ENCODE data around the gene CHURC1.

Gene CHURC1

DNA sequence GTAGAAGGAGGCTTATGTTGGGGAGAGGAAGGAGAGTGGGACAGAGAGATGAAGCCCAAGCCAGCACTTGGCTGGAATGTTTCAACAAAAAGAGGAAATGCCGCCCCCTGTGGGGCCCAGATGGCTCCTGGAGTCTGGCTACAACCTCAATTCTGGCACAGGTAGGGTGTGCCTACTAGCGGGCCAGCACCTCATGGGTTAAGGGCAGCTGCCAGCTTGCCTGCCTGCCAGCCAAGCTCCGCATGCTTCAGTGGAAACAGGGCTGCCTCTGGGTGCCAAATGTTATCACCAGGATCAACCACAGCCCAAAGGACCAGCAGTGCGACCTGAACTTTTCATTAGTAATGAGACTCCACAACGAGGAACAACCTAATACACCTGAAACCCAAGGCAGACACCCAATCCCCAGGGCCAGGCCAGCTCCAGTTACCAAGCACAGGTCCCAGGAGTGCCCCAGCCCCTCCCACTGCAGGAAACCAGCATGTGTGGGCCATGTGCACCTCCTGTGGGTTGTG, 46.6 kb downstream of the CHURC1 start:
- no peak for DNase-seq

DNA sequence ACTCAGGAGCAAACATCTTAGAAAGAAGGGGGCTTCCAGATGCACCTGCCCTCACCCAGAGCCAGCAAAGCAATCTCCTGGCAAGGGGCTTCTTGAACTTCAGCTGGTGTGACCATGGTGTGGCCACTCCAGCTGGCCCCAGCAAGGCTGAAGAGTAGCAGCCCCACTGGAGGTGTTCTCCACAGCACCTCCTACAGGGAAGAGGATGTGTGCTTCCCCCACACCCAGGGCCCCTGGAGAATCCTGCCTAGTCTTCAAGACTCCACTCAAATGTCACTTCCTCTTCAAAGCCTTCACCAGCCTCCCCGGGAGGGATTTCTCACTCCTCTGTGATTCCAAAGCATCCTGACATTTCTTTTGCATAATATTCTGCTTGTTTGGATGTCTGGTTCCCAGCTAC, 49.4 kb downstream of the CHURC1 start:
- no peak for DNase-seq

DNA sequence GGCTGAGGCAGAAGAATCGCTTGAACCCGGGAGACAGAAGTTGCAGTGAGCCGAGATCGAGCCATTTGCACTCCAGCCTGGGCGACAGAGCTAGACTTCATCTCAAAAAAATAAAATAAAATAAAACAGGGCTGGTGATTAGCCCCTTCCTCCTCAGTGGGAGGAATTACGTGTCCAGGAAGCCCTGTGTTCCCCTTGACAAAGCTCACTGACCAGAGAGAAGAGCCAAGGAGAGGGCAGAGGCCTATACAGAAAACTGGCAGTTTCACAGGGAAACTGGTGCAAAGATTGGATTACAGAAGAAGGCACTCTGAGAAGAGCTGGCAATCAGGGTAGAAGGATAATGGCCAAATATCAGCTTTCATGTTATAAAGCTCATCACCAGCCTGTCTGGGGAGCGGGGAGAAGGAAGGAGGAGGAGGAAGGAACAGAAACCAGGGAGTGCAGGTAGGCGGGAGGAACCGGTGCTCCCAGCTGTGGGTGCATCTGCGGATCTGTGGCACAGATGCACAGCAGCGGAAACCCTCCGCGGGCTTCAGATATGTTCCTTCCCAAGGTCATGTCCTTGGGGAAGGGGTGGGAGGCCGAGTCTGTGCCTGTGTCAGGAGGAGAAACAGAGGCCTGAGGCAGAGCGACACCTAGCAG, 51.2 kb downstream of the CHURC1 start:
- DNase-seq, result no peak

DNA sequence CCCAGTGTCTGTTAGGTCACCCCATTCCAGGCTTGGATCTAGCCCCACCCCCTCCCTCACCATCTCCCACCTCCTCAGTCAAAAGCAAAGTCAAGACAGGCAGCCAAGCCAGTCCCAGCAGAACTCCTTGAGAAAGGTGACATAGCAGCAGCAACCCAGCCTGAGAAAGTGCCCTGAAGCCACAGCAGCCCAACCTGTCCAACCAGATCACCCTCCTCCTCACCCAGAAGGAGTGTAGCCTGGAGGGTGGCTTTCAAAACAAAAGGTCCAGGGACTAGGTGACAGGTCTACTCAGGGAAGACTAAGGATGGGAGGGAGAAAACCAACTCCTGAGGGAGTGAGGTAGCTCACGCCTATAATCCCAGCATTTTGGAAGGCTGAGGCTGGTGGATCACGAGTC, 52.7 kb downstream of the CHURC1 start:
- DNase-seq, result no peak

DNA sequence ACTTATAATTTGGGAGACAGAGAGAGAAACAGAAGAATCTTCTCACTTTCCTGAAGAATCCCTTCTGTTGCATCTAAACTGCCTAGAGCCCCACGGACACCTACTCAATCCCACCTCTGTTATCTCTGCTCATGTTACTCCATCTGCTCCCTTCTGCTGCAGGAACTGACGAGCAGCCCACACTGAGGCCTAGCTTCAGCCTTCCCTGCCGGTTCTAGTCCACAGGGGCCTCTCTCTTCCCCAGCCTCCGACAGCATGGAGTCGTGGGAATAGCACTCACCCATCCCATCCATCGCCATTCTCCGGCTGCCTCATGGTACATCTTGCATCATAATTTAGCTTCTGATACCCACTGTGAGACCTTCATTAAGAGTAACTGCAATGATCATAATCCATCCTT, 53.9 kb downstream of the CHURC1 start:
- DNase-seq, result no peak

DNA sequence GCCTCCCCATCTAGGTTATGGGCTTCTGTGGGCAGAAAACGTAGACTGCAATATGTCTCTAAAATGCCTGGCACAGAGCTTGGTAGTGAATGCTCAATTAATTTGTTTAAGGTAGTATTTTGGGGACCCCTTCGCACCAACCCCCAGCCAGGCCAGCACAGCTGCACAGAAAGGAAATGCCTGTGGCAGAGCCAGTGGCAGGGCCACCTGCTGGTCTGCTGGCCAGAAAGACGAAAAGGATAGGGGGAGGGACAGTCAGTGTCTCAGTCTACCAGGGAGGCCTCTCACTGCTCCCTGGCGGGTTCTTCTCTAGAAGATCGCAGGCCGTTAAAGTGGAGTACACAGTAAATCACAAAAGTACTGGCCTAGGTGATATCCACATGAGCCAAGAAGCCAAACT, 54.4 kb downstream of the CHURC1 start:
- DNase-seq, result no peak

DNA sequence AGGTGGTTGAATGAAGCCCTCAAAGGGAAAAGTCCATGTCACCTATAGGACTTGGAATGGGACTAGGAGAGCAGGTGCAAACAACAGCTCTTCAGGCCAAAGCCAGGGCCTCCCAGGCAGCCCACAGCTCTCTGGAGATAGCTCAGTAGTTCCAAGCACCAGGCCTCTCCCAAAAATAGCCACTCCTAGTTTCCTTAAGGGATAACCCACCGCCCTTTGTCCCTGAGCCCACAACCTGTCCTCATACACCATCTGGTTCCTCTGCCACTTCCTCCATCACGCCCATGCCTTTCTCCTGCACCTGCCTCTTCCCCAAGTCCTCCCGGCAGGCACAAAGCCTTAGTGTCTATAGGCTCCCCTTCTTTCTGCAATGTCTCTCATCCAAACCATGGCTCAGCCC, 55.8 kb downstream of the CHURC1 start:
- DNase-seq, result no peak

DNA sequence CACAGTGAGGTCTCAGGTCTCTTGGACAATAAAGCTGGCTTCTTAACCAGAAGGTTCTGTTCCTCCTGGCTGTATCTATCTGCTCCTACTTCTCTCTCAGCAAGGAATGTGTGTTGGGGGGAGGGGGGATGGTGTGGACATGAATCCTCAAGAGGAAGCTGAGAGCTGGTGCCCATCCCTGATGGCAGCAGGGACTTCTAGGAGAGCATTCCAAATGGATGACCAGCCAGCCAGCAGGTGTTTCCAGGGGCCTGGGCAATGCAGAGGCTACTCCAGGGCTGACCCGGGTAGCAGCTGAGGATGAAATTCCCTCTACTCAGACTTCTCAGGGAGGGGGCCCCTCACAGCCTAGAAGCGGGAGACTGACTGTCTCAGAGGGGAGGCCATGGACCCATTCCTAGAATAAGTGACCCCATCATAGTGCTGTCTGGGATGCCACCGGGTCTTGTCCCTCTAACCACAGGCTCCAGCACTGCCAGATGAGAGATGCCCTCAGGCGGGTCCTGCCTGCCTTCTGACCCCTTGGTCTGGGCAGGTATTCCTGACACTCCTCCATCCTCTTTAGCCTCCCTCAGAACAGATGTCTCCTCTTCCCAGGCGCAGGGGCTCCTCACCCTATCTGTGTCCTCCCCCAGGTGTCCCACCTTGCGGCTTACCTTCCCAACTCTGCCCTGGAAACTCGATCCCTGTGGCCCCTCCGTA, 56.7 kb downstream of the CHURC1 start:
- DNase-seq, result no peak

DNA sequence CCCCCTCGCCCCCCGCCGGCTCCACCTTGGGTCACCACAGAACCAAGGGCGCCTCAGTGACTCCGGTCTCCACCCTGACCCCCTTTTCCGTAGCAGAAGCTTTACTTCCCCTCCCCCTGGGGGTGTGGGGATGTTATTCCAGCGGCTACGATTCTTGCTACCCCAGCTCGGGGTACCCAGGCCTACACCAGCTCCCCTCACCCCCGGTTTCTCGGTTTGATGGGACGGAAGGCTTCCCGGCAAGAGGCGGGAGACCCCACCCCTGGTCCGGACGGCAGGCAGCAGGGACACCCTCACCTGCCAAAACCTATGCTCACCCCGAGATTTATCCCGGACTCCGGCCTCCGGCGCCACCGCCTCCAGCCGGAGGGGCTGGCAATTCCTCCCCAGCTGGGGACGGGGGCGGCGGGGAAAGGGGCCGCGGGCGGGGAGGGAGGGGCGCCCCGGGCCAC, 57.3 kb downstream of the CHURC1 start:
- no peak for DNase-seq

DNA sequence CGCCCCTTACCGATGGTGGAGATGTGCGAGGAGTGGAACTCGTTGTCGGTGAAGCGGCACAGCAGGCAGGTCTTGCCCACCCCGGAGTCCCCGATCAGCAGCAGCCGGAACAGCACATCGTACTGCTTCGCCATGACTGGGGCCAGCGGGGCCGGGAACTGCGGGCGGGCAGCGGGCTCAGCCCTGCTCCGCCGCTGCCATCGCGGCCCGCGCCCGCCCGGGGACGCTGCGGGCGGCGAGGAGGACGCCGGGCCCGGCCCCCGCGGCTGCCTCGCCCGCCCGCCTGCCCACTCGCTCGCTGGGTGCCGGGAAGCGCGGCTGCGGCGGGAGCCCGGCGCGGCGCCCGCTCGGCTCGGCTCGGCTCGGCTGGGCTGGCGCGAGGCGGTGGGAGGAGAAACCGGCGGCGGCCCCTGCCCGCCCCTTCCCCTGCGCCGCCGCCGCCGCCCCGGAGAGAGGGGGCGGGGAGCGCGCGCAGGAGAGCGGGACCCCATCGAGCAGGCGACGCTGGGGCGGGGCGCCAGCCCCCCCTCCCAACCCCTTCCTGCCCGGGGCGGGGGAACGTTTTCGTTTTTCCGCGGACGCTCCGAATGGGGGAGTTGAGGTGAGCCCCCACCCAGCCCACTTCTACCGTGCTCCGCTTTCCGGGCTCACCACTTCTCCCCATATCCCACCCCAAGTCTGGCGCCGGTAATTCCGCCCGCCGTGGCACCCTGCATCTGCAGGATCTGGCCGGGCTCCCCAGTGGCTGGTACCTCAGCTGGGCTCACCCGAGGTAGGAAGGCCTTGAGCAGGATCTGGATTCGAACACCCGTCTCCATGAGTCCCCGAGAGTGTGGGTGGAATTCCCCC, 57.9 kb downstream of the CHURC1 start, which contains the start of gene RAB15:
Gene RAB15, minus strand, starts transcription at position 394 of the 849 bp plus-strand sequence. Its CDS starts 260 bp downstream, at position 134.
- DNase-seq, result no peak

DNA sequence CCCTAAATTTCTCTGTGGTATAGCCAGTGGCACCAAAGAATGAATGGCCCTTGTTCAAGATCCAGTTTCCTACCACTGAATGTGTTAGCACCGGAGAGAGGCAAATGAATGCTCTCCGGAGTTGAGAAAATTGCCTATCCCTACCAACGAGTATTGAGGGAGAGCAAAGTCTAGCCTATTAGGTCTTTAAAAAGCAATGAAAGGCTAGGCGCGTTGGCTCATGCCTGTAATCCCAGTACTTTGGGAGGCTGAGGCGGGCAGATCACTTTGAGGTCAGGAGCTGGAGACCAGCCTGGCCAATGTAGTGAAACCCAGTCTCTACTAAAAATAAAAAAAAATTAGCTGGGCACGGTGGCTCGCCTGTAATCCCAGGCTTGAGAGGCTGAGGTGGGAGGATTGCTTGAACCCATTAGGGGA, 58.8 kb downstream of the CHURC1 start:
- no peak for DNase-seq

DNA sequence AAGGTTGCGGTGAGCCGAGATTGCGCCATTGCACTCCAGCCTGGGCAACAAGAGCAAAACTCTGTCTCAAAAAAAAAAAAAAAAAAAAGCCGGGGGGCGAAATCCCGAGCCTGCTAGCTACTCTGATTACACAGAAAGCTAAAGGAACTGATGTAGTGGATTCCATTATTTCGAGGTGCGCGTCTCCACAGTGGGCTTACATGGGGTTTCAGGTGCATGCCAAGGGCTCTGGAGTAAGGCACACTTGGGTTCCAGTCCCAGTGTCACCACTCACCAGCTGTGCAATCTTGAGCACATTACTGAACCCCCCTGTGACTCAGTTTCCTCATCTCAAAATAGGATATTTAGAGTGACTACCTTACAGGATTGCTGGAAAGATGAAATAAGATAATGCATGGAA, 59.6 kb downstream of the CHURC1 start:
- no peak for DNase-seq

DNA sequence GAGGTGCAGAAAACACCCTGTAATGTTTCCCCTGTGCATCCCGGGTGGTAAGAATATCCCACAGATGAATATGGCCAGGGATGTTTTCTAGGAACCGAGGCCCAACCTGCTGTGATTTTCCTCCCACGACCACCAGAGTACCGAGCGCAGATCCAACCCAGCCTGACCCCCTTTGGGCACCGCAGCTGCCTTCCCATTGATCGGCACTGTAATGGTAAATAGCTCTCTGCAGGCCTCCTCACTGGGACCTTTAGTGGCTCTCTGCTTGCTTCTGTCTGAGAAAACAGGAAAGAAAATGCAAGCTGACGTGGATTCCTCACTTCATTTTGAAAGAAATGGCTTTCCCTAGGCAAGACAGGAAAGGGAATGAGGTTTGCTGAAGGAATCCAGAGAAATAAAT, 60.3 kb downstream of the CHURC1 start:
- no peak for DNase-seq

DNA sequence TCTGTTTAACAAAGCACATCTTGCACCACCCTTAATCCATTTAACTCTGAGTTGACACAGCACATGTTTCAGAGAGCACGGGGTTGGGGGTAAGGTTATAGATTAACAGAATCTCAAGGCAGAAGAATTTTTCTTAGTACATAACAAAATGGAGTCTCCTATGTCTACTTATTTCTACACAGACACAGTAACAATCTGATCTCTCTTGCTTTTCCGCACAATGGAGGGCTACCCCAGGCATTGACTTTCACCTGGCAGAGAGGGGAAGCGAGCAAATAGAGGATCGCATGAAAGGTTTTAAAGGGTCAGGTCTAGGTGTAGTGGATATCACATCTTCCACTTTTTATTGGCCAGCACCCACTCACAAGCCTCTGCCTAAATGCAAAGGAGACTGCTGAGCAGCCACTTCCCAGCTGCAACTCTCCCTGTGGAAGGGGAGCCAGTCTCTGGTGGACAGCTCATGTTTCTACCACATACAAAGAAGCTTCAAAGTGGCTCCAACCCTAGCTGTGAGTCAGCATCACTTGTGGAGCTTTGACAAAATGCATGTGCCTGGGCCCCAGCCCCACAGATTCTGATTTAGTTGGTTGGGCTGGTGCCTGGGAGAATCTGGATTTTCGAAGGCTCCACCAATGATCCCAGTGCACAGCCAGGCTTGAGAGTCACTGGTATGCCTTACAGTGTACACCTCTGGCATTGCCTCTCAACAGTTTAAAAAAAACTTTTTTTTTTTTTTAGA, 65.2 kb downstream of the CHURC1 start:
- no peak for DNase-seq

DNA sequence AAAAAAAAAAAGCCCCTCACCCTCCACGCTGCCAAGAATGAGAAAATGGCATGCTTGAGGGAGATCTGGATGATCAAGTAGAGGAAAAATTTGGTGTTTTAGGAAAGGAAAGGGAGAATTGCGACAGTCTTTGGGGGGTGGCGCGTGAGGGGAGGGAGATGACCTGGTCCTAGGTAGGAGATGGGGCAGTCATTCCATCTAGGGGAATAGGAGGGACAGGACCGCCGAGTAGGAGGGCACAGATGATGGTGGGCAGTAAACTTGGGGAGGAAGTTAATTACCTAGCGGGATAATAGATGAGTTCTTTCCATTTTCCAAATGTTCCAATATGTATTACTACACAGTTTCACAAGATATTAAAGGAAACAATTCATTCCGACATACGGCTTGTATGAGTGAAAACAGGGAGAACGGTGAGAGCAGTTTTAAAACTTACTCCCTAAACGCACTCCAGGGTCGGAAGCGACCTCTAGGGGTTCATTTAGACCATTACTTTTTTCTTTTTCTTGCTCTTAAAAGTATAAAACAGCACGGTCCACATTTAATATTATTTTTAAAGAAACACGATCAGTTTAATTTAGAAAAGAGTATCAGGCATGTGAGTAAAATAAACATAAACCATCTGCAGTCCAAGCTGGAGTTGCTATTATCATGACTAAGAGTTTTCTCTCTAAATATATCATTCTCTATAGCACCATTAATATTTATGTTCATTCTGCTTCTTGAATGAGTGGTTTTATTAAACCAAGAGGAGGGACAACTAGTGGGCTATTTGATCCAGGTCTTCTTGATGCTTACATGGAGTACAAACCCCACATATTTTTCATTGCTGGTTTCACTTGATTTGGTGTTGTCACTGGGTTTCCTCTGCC, 69.4 kb downstream of the CHURC1 start:
- DNase-seq, result no peak
